ENCODE results near the gene TMEM115.
A peak's percentile ranks its signal among the peaks of the same experiment; 100 is the strongest.

TMEM115 gene

GRCh38 chr3:50358911-50359759 lies at the start of gene TMEM115:
TMEM115 (minus strand) TSS chr3:50359521; CDS start chr3:50359063, 458 bp downstream.
- DNase-seq = peak; percentile 94 to 99

- no peak for DNase-seq
These were observed 49.2 kb upstream of the TMEM115 start for GRCh38 chr3:50408443-50408944.

- no peak for DNase-seq
These were observed 47.2 kb upstream of the TMEM115 start for GRCh38 chr3:50406487-50406886.

GRCh38 chr3:50405249-50405648 lies 45.9 kb upstream of the TMEM115 start:
- no peak for DNase-seq

GRCh38 chr3:50401978-50402595 lies 42.8 kb upstream of the TMEM115 start:
- DNase-seq = no peak

GRCh38 chr3:50396502-50396901 lies 37.2 kb upstream of the TMEM115 start:
- DNase-seq = no peak

- DNase-seq = no peak
These were observed 35.9 kb upstream of the TMEM115 start for GRCh38 chr3:50395070-50395860.

GRCh38 chr3:50393061-50393460 lies 33.7 kb upstream of the TMEM115 start:
- no peak for DNase-seq

GRCh38 chr3:50392101-50392715 lies 32.9 kb upstream of the TMEM115 start:
- no peak for DNase-seq

GRCh38 chr3:50390508-50391224 lies 31.3 kb upstream of the TMEM115 start:
- peak; percentile 88 to 91 for DNase-seq

GRCh38 chr3:50389414-50389767 lies 30.1 kb upstream of the TMEM115 start:
- no peak for DNase-seq

GRCh38 chr3:50388720-50389413 lies 29.5 kb upstream of the TMEM115 start:
- DNase-seq = no peak

GRCh38 chr3:50388016-50388719 lies 28.8 kb upstream of the TMEM115 start:
- DNase-seq = peak in 1 of 2 experiments; percentile 19

- DNase-seq = no peak
These were observed 26.4 kb upstream of the TMEM115 start for GRCh38 chr3:50385754-50386153.

- DNase-seq = no peak
These were observed 24.4 kb upstream of the TMEM115 start for GRCh38 chr3:50383750-50384149.

- no peak for DNase-seq
These were observed 23.4 kb upstream of the TMEM115 start for GRCh38 chr3:50382722-50383121.

- DNase-seq = no peak
These were observed 22.1 kb upstream of the TMEM115 start for GRCh38 chr3:50381383-50381782.

- DNase-seq = no peak
These were observed 21.2 kb upstream of the TMEM115 start for GRCh38 chr3:50380405-50381085.

GRCh38 chr3:50378757-50379156 lies 19.4 kb upstream of the TMEM115 start:
- no peak for DNase-seq

GRCh38 chr3:50378024-50378423 lies 18.7 kb upstream of the TMEM115 start:
- DNase-seq = no peak

All from cerebellar nuclear complex (tissue), 1 donor.